Measurements from ENCODE around the gene WWP2. TPM values are rescaled to one million over a fixed set of nuclear protein-coding genes. Genes with fewer than 3 reads are reported as not detected.

The WWP2 gene
- total RNA-seq, 4 donors from 2014 or later, result 24.8 to 43.0 (median 30.1) TPM

DNA sequence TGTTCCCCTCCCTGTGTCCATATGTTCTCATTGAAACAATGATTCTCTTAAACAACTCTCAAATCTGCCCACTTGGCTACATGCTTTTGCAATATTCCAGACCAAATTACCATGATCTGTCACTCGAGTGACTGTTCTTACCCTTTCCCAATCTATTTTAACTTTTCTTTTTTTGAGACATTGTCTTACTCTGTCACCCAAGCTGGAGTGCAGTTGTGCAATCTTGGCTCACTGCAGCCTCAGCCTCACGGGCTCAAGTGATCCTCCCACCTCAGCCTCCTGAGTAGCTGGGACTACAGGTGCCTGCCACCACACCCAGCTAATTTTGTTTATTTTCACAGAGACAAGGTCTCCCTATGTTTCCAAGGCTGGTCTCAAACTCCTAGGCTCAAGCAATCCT lies 130.2 kb downstream of the WWP2 start:
- DNase-seq (ENCODE audit: low spot score), result no peak
- TF ChIP-seq, protein P1, sequence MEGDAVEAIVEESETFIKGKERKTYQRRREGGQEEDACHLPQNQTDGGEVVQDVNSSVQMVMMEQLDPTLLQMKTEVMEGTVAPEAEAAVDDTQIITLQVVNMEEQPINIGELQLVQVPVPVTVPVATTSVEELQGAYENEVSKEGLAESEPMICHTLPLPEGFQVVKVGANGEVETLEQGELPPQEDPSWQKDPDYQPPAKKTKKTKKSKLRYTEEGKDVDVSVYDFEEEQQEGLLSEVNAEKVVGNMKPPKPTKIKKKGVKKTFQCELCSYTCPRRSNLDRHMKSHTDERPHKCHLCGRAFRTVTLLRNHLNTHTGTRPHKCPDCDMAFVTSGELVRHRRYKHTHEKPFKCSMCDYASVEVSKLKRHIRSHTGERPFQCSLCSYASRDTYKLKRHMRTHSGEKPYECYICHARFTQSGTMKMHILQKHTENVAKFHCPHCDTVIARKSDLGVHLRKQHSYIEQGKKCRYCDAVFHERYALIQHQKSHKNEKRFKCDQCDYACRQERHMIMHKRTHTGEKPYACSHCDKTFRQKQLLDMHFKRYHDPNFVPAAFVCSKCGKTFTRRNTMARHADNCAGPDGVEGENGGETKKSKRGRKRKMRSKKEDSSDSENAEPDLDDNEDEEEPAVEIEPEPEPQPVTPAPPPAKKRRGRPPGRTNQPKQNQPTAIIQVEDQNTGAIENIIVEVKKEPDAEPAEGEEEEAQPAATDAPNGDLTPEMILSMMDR (IDR thresholded peaks at IDR 0.05), result no peak
- ATAC-seq (ENCODE audit: low FRiP score), result no peak

DNA sequence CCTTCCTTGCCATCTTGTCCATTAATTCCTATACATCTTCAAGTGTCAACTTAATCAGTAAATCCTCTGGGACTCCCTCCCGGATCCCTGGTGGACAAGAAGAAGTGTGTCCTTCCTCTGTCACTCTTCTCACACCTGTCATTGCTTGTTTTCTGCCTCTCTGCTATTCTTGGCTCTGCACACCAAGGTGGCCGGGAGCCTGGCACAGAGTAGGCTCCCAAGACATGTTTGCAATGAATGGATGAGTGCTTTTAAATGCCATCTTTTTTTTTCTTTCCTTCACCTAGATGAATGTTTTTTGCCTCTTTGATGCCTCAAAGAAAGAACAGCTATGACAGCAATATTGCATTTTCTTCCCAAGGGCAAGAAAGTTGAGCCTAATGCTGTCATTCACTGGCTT lies 131.0 kb downstream of the WWP2 start:
- DNase-seq (ENCODE audit: low spot score) (no peak), ATAC-seq (ENCODE audit: low FRiP score) (no peak)
- TF ChIP-seq, protein P1 (IDR thresholded peaks at IDR 0.05), result no peak

DNA sequence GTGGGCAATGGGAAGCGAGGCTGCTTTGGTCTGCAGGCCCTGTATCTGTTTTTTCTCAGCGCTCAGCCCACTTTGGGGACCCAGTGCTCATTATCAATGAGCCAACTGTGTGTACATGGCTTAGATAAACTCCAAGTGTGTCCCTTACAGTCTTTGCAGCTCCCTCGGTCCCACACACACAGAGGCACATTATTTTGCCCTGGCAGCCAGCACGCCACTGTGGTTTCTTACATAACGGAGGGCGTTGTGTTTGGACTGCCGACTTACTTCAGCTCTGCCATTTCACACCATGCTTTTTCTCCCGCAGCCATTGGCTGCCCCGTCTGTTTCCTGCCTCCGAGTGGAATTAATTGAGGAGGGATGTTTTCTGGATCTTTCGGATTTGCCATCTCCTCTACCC lies 132.5 kb downstream of the WWP2 start:
- ATAC-seq (ENCODE audit: low FRiP score), result no peak
- DNase-seq (ENCODE audit: low spot score), result no peak
- TF ChIP-seq, protein P1 (IDR thresholded peaks at IDR 0.05), result no peak

DNA sequence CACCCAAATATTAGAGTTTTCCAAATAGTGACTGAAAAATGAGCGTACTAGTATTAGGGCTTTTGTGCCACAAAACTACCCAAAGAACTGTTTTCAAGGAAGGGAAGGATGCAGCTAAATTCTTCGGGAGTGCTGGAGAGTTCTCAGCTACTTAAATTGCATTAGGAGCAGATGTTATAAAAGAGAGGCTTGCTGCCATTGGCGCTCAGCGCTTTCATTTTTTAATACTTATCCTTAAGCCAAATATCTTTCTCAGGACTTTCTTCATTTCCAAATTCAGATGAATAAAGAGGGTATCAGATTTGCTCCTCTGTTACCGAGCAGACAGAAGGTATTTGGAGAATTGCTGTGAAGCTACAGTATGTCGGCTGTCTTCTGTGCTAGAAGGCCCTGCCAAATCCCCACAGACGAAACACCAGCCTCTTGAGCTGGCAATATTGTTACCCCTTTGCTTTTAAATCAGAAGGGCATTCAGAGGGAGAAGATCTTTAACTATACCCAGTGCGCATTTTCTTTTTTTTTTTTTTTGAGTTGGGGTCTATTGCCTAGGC lies 141.8 kb downstream of the WWP2 start:
- ATAC-seq (ENCODE audit: low FRiP score), result no peak
- TF ChIP-seq, protein P1 (IDR thresholded peaks at IDR 0.05), result no peak
- DNase-seq (ENCODE audit: low spot score), result no peak

DNA sequence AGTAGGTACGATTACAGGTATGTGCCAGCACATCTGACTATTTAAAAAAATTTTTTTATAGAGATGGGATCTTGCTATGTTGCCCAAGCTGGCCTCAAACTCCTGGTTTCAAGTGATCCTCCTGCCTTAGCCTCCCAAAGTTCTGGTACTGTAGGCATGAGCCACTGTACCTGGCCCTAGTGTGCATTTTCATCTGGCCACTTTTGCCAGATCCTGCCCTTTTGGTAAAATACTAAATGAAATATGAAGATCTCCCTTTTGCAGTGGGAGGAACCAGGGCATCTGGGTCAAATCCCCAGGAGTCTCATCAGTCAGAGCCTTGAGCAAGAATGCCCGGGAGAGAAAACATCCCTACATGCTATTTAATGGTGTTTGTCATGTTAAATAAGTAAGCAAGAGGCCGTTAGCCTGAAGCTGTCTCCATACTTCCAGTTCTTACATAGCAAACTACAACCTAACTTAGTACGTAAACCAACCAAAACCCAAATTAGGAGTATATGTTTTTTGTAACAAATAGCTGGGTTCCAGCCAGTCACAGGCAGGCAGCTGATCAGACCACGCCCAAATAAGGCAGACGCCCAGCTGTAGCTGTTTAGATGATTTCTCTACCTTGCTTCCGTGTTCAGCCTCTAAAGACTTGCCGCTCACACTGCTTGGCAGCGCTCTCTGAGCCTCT lies 142.5 kb downstream of the WWP2 start:
- TF ChIP-seq, protein P1 (IDR thresholded peaks at IDR 0.05), result no peak
- no peak for ATAC-seq (ENCODE audit: low FRiP score)
- no peak for DNase-seq (ENCODE audit: low spot score)

DNA sequence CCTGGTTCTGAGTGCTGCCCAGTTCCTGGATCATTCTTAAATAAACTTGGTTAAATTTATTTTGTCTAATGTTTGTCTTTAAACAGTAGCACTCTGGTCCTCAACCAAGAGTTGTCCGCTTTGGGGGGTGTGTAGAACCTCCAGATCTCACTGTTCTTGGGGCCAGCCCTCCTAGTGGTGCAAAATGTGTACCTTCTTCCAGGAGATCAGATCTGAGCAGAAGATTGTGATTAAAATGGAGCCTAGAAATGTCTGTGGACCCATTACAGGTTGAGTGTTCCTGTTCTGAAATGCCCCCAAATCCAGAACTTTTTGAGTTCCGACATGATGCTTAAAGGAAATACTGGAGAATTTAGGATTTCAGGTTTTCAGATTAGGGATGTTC lies 143.0 kb downstream of the WWP2 start:
- TF ChIP-seq, protein P1 (IDR thresholded peaks at IDR 0.05), result no peak
- no peak for ATAC-seq (ENCODE audit: low FRiP score)
- no peak for DNase-seq (ENCODE audit: low spot score)

DNA sequence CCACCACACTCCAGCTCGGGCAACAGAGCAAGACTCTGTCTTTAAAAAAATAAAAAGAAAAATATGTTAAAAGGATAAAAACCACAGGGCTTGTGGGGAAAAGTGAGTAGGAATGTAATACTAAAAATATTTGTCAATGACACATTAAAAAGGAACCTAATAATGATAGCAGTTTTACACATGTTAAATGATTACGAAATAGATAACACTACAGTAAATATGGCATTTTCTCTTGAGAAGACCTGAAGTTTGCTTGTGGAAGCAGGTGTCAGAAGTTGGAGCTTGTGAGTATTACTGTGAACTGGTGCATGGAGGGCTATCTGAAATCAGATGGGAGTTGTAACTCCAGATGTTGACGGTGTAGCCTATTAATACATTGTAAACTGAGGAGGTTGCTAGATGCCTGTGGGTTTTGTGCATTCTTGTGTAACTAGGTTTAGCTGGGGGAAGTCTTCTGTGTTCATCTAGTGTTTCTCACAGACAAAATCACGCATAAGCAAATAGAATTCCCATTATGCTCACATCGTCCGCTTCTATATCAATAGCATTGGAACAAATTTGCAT lies 144.8 kb downstream of the WWP2 start:
- ATAC-seq (ENCODE audit: low FRiP score) (no peak), DNase-seq (ENCODE audit: low spot score) (no peak)
- TF ChIP-seq, protein P1 (IDR thresholded peaks at IDR 0.05), result no peak

Data from omental fat pad (tissue), 4 donors.